ENCODE measurements around the gene SLCO3A1.

The SLCO3A1 gene

GRCh38 chr15:91917686-91918360, 64.3 kb downstream of the SLCO3A1 start:
- TF ChIP-seq CTCF (conservative IDR thresholded peaks at IDR 0.05; ENCODE audit: control insufficient read depth, insufficient read depth, low read depth, low read length) = no peak
- H3K4me3 ChIP-seq (ENCODE audit: control insufficient read depth, low read depth, low read length) = no peak overlapping the region
- no peak for DNase-seq (ENCODE audit: low read depth)

- H3K4me3 ChIP-seq (ENCODE audit: control insufficient read depth, low read depth, low read length) = no peak overlapping the region
- no peak for DNase-seq (ENCODE audit: low read depth)
- no peak for TF ChIP-seq CTCF (conservative IDR thresholded peaks at IDR 0.05; ENCODE audit: control insufficient read depth, insufficient read depth, low read depth, low read length)
These were observed 65.6 kb downstream of the SLCO3A1 start for GRCh38 chr15:91919014-91919534.

GRCh38 chr15:91921188-91921842, 67.8 kb downstream of the SLCO3A1 start:
- no peak overlapping the region for H3K4me3 ChIP-seq (ENCODE audit: control insufficient read depth, low read depth, low read length)
- peak; percentile 24 for DNase-seq (ENCODE audit: low read depth)
- TF ChIP-seq CTCF (conservative IDR thresholded peaks at IDR 0.05; ENCODE audit: control insufficient read depth, insufficient read depth, low read depth, low read length) = no peak

- TF ChIP-seq CTCF (conservative IDR thresholded peaks at IDR 0.05; ENCODE audit: control insufficient read depth, insufficient read depth, low read depth, low read length) = no peak
- H3K4me3 ChIP-seq (ENCODE audit: control insufficient read depth, low read depth, low read length) = no peak overlapping the region
- peak; percentile 33 for DNase-seq (ENCODE audit: low read depth)
These were observed 68.3 kb downstream of the SLCO3A1 start for GRCh38 chr15:91921843-91922198.

- no peak for TF ChIP-seq CTCF (conservative IDR thresholded peaks at IDR 0.05; ENCODE audit: control insufficient read depth, insufficient read depth, low read depth, low read length)
- H3K4me3 ChIP-seq (ENCODE audit: control insufficient read depth, low read depth, low read length) = no peak overlapping the region
- DNase-seq (ENCODE audit: low read depth) = no peak
These were observed 69.4 kb downstream of the SLCO3A1 start for GRCh38 chr15:91922646-91923547.

GRCh38 chr15:91924183-91924582, 70.7 kb downstream of the SLCO3A1 start:
- no peak overlapping the region for H3K4me3 ChIP-seq (ENCODE audit: control insufficient read depth, low read depth, low read length)
- no peak for DNase-seq (ENCODE audit: low read depth)
- no peak for TF ChIP-seq CTCF (conservative IDR thresholded peaks at IDR 0.05; ENCODE audit: control insufficient read depth, insufficient read depth, low read depth, low read length)

Data from fibroblast of mammary gland (primary cell).